ENCODE measurements around the gene HSPB9.

HSPB9 gene

GRCh38 chr17:42122371-42123303 is at the start of gene HSPB9:
Gene HSPB9 (plus strand): TSS chr17:42122804. CDS start chr17:42122851, 47 bp downstream.
- no peak for DNase-seq (ENCODE audit: low spot score)
- no peak for FAIRE-seq

- DNase-seq (ENCODE audit: low spot score): no peak
- no peak for FAIRE-seq
Measured at GRCh38 chr17:42075789-42076188, 46.8 kb upstream of the HSPB9 start.

- FAIRE-seq: no peak
- DNase-seq (ENCODE audit: low spot score): no peak
Measured at GRCh38 chr17:42076797-42077559, 45.6 kb upstream of the HSPB9 start.

GRCh38 chr17:42077755-42078154 is 44.8 kb upstream of the HSPB9 start:
- FAIRE-seq: no peak
- DNase-seq (ENCODE audit: low spot score): no peak

- no peak for DNase-seq (ENCODE audit: low spot score)
- FAIRE-seq: no peak
Measured at GRCh38 chr17:42078396-42079043, 44.1 kb upstream of the HSPB9 start.

GRCh38 chr17:42079541-42079940 is 43.1 kb upstream of the HSPB9 start:
- no peak for FAIRE-seq

GRCh38 chr17:42081516-42082129 is 41.0 kb upstream of the HSPB9 start:
- DNase-seq (ENCODE audit: low spot score) (no peak), FAIRE-seq (no peak)

More at GRCh38 chr17:42079541-42079940, 43.1 kb upstream of the HSPB9 start:
- no peak for DNase-seq (ENCODE audit: low spot score)

GRCh38 chr17:42087042-42087701 is 35.4 kb upstream of the HSPB9 start:
- DNase-seq (ENCODE audit: low spot score): no peak
- FAIRE-seq: no peak

GRCh38 chr17:42087736-42088705 is 34.6 kb upstream of the HSPB9 start:
- FAIRE-seq (no peak), DNase-seq (ENCODE audit: low spot score) (no peak)

GRCh38 chr17:42088736-42089135 is 33.9 kb upstream of the HSPB9 start:
- DNase-seq (ENCODE audit: low spot score): no peak
- no peak for FAIRE-seq

GRCh38 chr17:42090964-42091790 is 31.4 kb upstream of the HSPB9 start:
- DNase-seq (ENCODE audit: low spot score): no peak
- no peak for FAIRE-seq

GRCh38 chr17:42092939-42093338 is 29.7 kb upstream of the HSPB9 start:
- FAIRE-seq (no peak), DNase-seq (ENCODE audit: low spot score) (no peak)

GRCh38 chr17:42094375-42095069 is 28.1 kb upstream of the HSPB9 start:
- no peak for DNase-seq (ENCODE audit: low spot score)
- FAIRE-seq: no peak

- DNase-seq (ENCODE audit: low spot score) (no peak), FAIRE-seq (no peak)
Measured at GRCh38 chr17:42096360-42097111, 26.1 kb upstream of the HSPB9 start.

- no peak for FAIRE-seq
- no peak for DNase-seq (ENCODE audit: low spot score)
Measured at GRCh38 chr17:42097691-42098631, 24.6 kb upstream of the HSPB9 start, which contains the start of gene ZNF385C. Gene ZNF385C (minus strand): TSS chr17:42098473. CDS start chr17:42063056, 35,417 bp downstream.

- no peak for FAIRE-seq
Measured at GRCh38 chr17:42098730-42099399, 23.7 kb upstream of the HSPB9 start.

More at GRCh38 chr17:42098730-42099399, 23.7 kb upstream of the HSPB9 start:
- no peak for DNase-seq (ENCODE audit: low spot score)

Data from RCC 7860 (cell line).